HEK293T (cell line): Measurements from ENCODE around the gene TSPAN9.

Source experiments
- CTCF ChIA-PET: fragments of 350-600 bp; formaldehyde crosslinking; extraction: SDS; loops from one replicate; lab custom pipeline; 2021; ENCODE audit warnings: antibody characterized with exemption, inconsistent platforms; lab: Yijun Ruan, JAX
- POLR2A ChIA-PET: fragments of 350-600 bp; formaldehyde crosslinking; extraction: SDS; loops from one replicate; lab custom pipeline; 2020; ENCODE audit warnings: antibody characterized with exemption, inconsistent platforms; lab: Yijun Ruan, JAX
- DNase-seq: peaks from one replicate; pipeline ENCODE4 v3.0.0; 2012; ENCODE audit warnings: mixed read lengths; ENCODE audit errors: extremely low spot score
- ARNT ChIP-seq: fragments of 450-650 bp; IDR thresholded peaks from 2 replicates; pipeline ENCODE4 v1.6.1; 2017; ENCODE audit warnings: mild to moderate bottlenecking
- BHLHE40 ChIP-seq: fragments of 450-650 bp; IDR thresholded peaks from 2 replicates; pipeline ENCODE4 v1.6.1; 2016; ENCODE audit warnings: mild to moderate bottlenecking, moderate library complexity, borderline replicate concordance
- CTBP1 ChIP-seq: fragments of 450-650 bp; IDR thresholded peaks from 2 replicates; pipeline ENCODE4 v1.6.1; 2016; ENCODE audit warnings: borderline replicate concordance
- ELF4 ChIP-seq: fragments of 450-650 bp; IDR thresholded peaks from 2 replicates; pipeline ENCODE4 v1.6.1; 2017; ENCODE audit warnings: antibody characterized with exemption
- FOXA1 ChIP-seq: fragments of 450-650 bp; IDR thresholded peaks from 2 replicates; pipeline ENCODE4 v1.6.1; 2016; ENCODE audit warnings: mild to moderate bottlenecking
- FOXK2 ChIP-seq: fragments of 450-650 bp; IDR thresholded peaks from 2 replicates; pipeline ENCODE4 v1.6.1; 2016; ENCODE audit warnings: mild to moderate bottlenecking
- FOXM1 ChIP-seq: fragments of 450-650 bp; IDR thresholded peaks from 2 replicates; pipeline ENCODE4 v1.6.1; 2017; ENCODE audit warnings: mild to moderate bottlenecking, borderline replicate concordance
- HDGF ChIP-seq: fragments of 450-650 bp; IDR thresholded peaks from 2 replicates; pipeline ENCODE4 v1.6.1; 2017; ENCODE audit warnings: antibody characterized with exemption, borderline replicate concordance
- L3MBTL2 ChIP-seq: fragments of 450-650 bp; conservative IDR thresholded peaks from 2 replicates; pipeline ENCODE4 v1.6.1; 2016; ENCODE audit warnings: mild to moderate bottlenecking
- LEF1 ChIP-seq: fragments of 450-650 bp; IDR thresholded peaks from 2 replicates; pipeline ENCODE4 v1.6.1; 2017; ENCODE audit warnings: mild to moderate bottlenecking, borderline replicate concordance
- NFRKB ChIP-seq: fragments of 450-650 bp; IDR thresholded peaks from 2 replicates; pipeline ENCODE4 v1.6.1; 2016; ENCODE audit warnings: mild to moderate bottlenecking, moderate library complexity
- PKNOX1 ChIP-seq: fragments of 450-650 bp; IDR thresholded peaks from 2 replicates; pipeline ENCODE4 v1.6.1; 2016
- SP1 ChIP-seq: fragments of 450-650 bp; IDR thresholded peaks from 2 replicates; pipeline ENCODE4 v1.6.1; 2017
- SUZ12 ChIP-seq: fragments of 450-650 bp; IDR thresholded peaks from 2 replicates; pipeline ENCODE4 v1.6.1; 2016; ENCODE audit warnings: mild to moderate bottlenecking
- TARDBP ChIP-seq: fragments of 450-650 bp; IDR thresholded peaks from 2 replicates; pipeline ENCODE4 v1.6.1; 2016
- ZNF384 ChIP-seq: fragments of 450-650 bp; IDR thresholded peaks from 2 replicates; pipeline ENCODE4 v1.6.1; 2016

TSPAN9 gene

GRCh38 chr12:3285570-3285969, 208.4 kb downstream of the TSPAN9 start:
- CTCF ChIA-PET: interaction anchor here (1.9 kb wide), 1 partner anchor 10 kb away, joined by 5 read pairs; no protein-coding TSS in a partner anchor
- no peak for DNase-seq
- POLR2A ChIA-PET: no interaction called here
- TF ChIP-seq SP1 (no peak), BHLHE40 (no peak), ZNF384 (no peak), LEF1 (no peak), FOXM1 (no peak), CTBP1 (no peak), ELF4 (no peak), TARDBP (no peak), FOXA1 (no peak), HDGF (no peak), ARNT (no peak), SUZ12 (no peak), PKNOX1 (no peak), NFRKB (no peak), L3MBTL2 (no peak), FOXK2 (no peak)

- ChIA-PET CTCF (interaction anchor here (0.8 to 4.0 kb wide), 3 partner anchors 11 to 15 kb away, joined by 3 to 25 read pairs (median 10); no protein-coding TSS in a partner anchor), POLR2A (no interaction called here)
- TF ChIP-seq LEF1: no peak
- no peak for TF ChIP-seq ZNF384
- TF ChIP-seq BHLHE40: no peak
- TF ChIP-seq NFRKB: no peak
- no peak for TF ChIP-seq TARDBP
- no peak for TF ChIP-seq SUZ12
- no peak for TF ChIP-seq CTBP1
- no peak for TF ChIP-seq HDGF
- no peak for DNase-seq
These were observed 211.5 kb downstream of the TSPAN9 start for GRCh38 chr12:3288690-3289089.

- POLR2A ChIA-PET: no interaction called here
- no peak for TF ChIP-seq CTBP1
- TF ChIP-seq PKNOX1: no peak
- no peak for TF ChIP-seq FOXK2
- no peak for TF ChIP-seq TARDBP
- no peak for TF ChIP-seq ARNT
- CTCF ChIA-PET: interaction anchor here (2.9 to 4.0 kb wide), 2 partner anchors 10 to 14 kb away, joined by 10 to 25 read pairs; no protein-coding TSS in a partner anchor
- DNase-seq: no peak
These were observed 212.5 kb downstream of the TSPAN9 start for GRCh38 chr12:3289702-3290101.

GRCh38 chr12:3291939-3292338, 214.8 kb downstream of the TSPAN9 start:
- no peak for DNase-seq
- ChIA-PET CTCF (no interaction called here), POLR2A (no interaction called here)
- no peak for TF ChIP-seq PKNOX1
- TF ChIP-seq LEF1: no peak
- no peak for TF ChIP-seq ELF4
- TF ChIP-seq FOXK2: no peak
- no peak for TF ChIP-seq TARDBP

- POLR2A ChIA-PET: no interaction called here
- TF ChIP-seq SUZ12 (no peak), FOXK2 (no peak), CTBP1 (no peak), PKNOX1 (no peak), ELF4 (no peak), ZNF384 (no peak), FOXM1 (no peak), L3MBTL2 (no peak), TARDBP (no peak), NFRKB (no peak), SP1 (no peak), FOXA1 (no peak)
- DNase-seq: no peak
- CTCF ChIA-PET: interaction anchor here (0.7 kb wide), 1 partner anchor 19 kb away, joined by 3 read pairs; no protein-coding TSS in a partner anchor
These were observed 215.7 kb downstream of the TSPAN9 start for GRCh38 chr12:3292677-3293412.

- ChIA-PET CTCF (no interaction called here), POLR2A (no interaction called here)
- TF ChIP-seq FOXA1: no peak
- TF ChIP-seq CTBP1: no peak
- TF ChIP-seq HDGF: no peak
- TF ChIP-seq FOXM1: no peak
- TF ChIP-seq ZNF384: no peak
- no peak for TF ChIP-seq LEF1
- no peak for TF ChIP-seq PKNOX1
- TF ChIP-seq SP1: no peak
- no peak for TF ChIP-seq ARNT
- no peak for TF ChIP-seq L3MBTL2
- no peak for TF ChIP-seq TARDBP
- no peak for DNase-seq
These were observed 216.4 kb downstream of the TSPAN9 start for GRCh38 chr12:3293446-3294161.
